Astrocyte (in vitro differentiated cells and primary cell): ENCODE results near the gene RASL10B. TPM values are rescaled to one million over a fixed set of nuclear protein-coding genes. Genes with fewer than 3 reads are reported as not detected.

Experiments used
- DNase-seq: peaks from one replicate; pipeline ENCODE4 v3.0.0-alpha.2; 2010; ENCODE audit warnings: low read depth
- FAIRE-seq: peaks from 2 replicates; lab custom pipeline; 2011; peaks lifted over from hg19 to GRCh38; lab: Jason Lieb, UNC
- H2AFZ ChIP-seq: 2 replicates; pipeline ENCODE4 v1.6.0; 2012; ENCODE audit warnings: low read depth, low read length, inconsistent platforms
- H3K27ac ChIP-seq: 2 replicates; pipeline ENCODE4 v1.5.1; 2011; ENCODE audit warnings: low read depth, low read length, inconsistent platforms
- H3K27me3 ChIP-seq: 2 replicates; pipeline ENCODE4 v1.6.0; 2011; ENCODE audit warnings: low read length, inconsistent platforms; ENCODE audit not compliant: insufficient read depth
- H3K36me3 ChIP-seq: 2 replicates; pipeline ENCODE4 v1.5.1; 2011; ENCODE audit warnings: low read length, inconsistent platforms; ENCODE audit not compliant: insufficient read depth
- H3K4me1 ChIP-seq: 2 replicates; pipeline ENCODE4 v1.5.1; 2011; ENCODE audit warnings: low read length, inconsistent platforms; ENCODE audit not compliant: insufficient read depth
- H3K4me2 ChIP-seq: 2 replicates; pipeline ENCODE4 v1.6.0; 2012; ENCODE audit warnings: low read length, inconsistent platforms
- H3K4me3 ChIP-seq: 2 replicates; pipeline ENCODE4 v1.5.1; 2011; ENCODE audit warnings: low read depth, mild to moderate bottlenecking, low read length, inconsistent platforms; ENCODE audit not compliant: insufficient read depth
- H3K79me2 ChIP-seq: 2 replicates; pipeline ENCODE4 v1.6.0; 2012; ENCODE audit warnings: mild to moderate bottlenecking, low read length, inconsistent platforms; ENCODE audit not compliant: insufficient read depth
- H3K9ac ChIP-seq: 2 replicates; pipeline ENCODE4 v1.6.0; 2012; ENCODE audit warnings: mild to moderate bottlenecking, low read length, inconsistent platforms
- H3K9me3 ChIP-seq: 2 replicates; pipeline ENCODE4 v1.5.1; 2012; ENCODE audit warnings: low read depth, mild to moderate bottlenecking, low read length, inconsistent platforms; ENCODE audit not compliant: insufficient read depth
- H4K20me1 ChIP-seq: 2 replicates; pipeline ENCODE4 v1.6.0; 2012; ENCODE audit warnings: low read length, inconsistent platforms; ENCODE audit not compliant: insufficient read depth
- H3K27ac Mint-ChIP-seq: one replicate; pipeline ENCODE4 v1.8.0; 2021; ENCODE audit warnings: mild to moderate bottlenecking, mixed read lengths; ENCODE audit not compliant: unreplicated experiment
- H3K27me3 Mint-ChIP-seq: one replicate; pipeline ENCODE4 v1.8.0; 2021; ENCODE audit warnings: low read depth, mixed read lengths; ENCODE audit not compliant: unreplicated experiment
- H3K36me3 Mint-ChIP-seq: one replicate; pipeline ENCODE4 v1.8.0; 2021; ENCODE audit warnings: low read depth, mixed read lengths; ENCODE audit not compliant: unreplicated experiment
- H3K4me1 Mint-ChIP-seq: one replicate; pipeline ENCODE4 v1.8.0; 2021; ENCODE audit warnings: low read depth, mixed read lengths; ENCODE audit not compliant: unreplicated experiment
- H3K4me3 Mint-ChIP-seq: one replicate; pipeline ENCODE4 v1.8.0; 2021; ENCODE audit warnings: mild to moderate bottlenecking, moderate library complexity, mixed read lengths; ENCODE audit not compliant: unreplicated experiment
- H3K9me3 Mint-ChIP-seq: one replicate; pipeline ENCODE4 v1.8.0; 2021; ENCODE audit warnings: mild to moderate bottlenecking, mixed read lengths; ENCODE audit not compliant: unreplicated experiment
- CTCF ChIP-seq: IDR thresholded peaks from 2 replicates; pipeline ENCODE4 v1.5.1; 2011; ENCODE audit warnings: low read depth, mild to moderate bottlenecking, inconsistent platforms, low read length, moderate library complexity; ENCODE audit not compliant: insufficient read depth
- EZH2 ChIP-seq: IDR thresholded peaks from 2 replicates; pipeline ENCODE4 v1.6.1; 2012; ENCODE audit warnings: mild to moderate bottlenecking, low read length, inconsistent platforms; ENCODE audit not compliant: insufficient read depth
- total RNA-seq: library from RNA; stranded (reverse); gene quantifications from 2 replicates; pipeline ENCODE4 v1.2.1, GENCODE V29; 2021

The RASL10B gene
- total RNA-seq, 1 donor from 2014 or later = 21.7 TPM

GRCh38 chr17:35727635-35728034, 3.8 kb upstream of the RASL10B start:
- H3K4me1 ChIP-seq = peaks cover 32% of the 10 kb centered on the region
- no peaks in the 10 kb centered on the region for H3K79me2 ChIP-seq
- H4K20me1 ChIP-seq = peaks cover 34% of the 10 kb centered on the region
- TF ChIP-seq CTCF (no peak), EZH2 (no peak)
- peaks cover 29% of the 10 kb centered on the region for H3K36me3 ChIP-seq
- DNase-seq = no peak
- H3K27ac Mint-ChIP-seq = peak overlapping the region; percentile 15
- no peaks in the 10 kb centered on the region for H3K9me3 ChIP-seq
- no peak overlapping the region for H3K27ac ChIP-seq
- FAIRE-seq = no peak
- peak overlapping the region; percentile 43 for H3K4me3 Mint-ChIP-seq
- H3K4me2 ChIP-seq = no peak overlapping the region
- H3K9ac ChIP-seq = no peak overlapping the region
- no peak overlapping the region for H2AFZ ChIP-seq
- no peaks in the 10 kb centered on the region for H3K27me3 Mint-ChIP-seq
- no peak overlapping the region for H3K4me3 ChIP-seq
- peaks cover 14% of the 10 kb centered on the region for H3K36me3 Mint-ChIP-seq
- H3K4me1 Mint-ChIP-seq = peaks cover 36% of the 10 kb centered on the region
- no peaks in the 10 kb centered on the region for H3K27me3 ChIP-seq
- no peaks in the 10 kb centered on the region for H3K9me3 Mint-ChIP-seq

GRCh38 chr17:35728551-35728950, 2.9 kb upstream of the RASL10B start:
- peaks cover 41% of the 10 kb centered on the region for H3K4me1 Mint-ChIP-seq
- Histone ChIP-seq H3K27ac (no peak overlapping the region), H3K4me2 (no peak overlapping the region), H3K9ac (no peak overlapping the region), H4K20me1 (peaks cover 36% of the 10 kb centered on the region), H3K9me3 (no peaks in the 10 kb centered on the region), H2AFZ (no peak overlapping the region), H3K4me1 (peaks cover 32% of the 10 kb centered on the region), H3K79me2 (no peaks in the 10 kb centered on the region), H3K36me3 (peaks cover 29% of the 10 kb centered on the region), H3K4me3 (no peak overlapping the region), H3K27me3 (no peaks in the 10 kb centered on the region)
- peaks cover 14% of the 10 kb centered on the region for H3K36me3 Mint-ChIP-seq
- peak overlapping the region; percentile 53 for H3K27ac Mint-ChIP-seq
- no peak for DNase-seq
- no peaks in the 10 kb centered on the region for H3K9me3 Mint-ChIP-seq
- peaks cover 2% of the 10 kb centered on the region for H3K27me3 Mint-ChIP-seq
- TF ChIP-seq EZH2 (no peak), CTCF (no peak)
- H3K4me3 Mint-ChIP-seq = peak overlapping the region; percentile 34
- no peak for FAIRE-seq

- Mint-ChIP-seq H3K27ac (no peak overlapping the region), H3K27me3 (peaks cover 2% of the 10 kb centered on the region), H3K36me3 (peaks cover 19% of the 10 kb centered on the region), H3K4me1 (peaks cover 41% of the 10 kb centered on the region), H3K4me3 (no peak overlapping the region), H3K9me3 (no peaks in the 10 kb centered on the region)
- Histone ChIP-seq H3K27me3 (no peaks in the 10 kb centered on the region), H4K20me1 (peaks cover 36% of the 10 kb centered on the region), H3K36me3 (peaks cover 21% of the 10 kb centered on the region), H3K4me3 (no peak overlapping the region), H3K4me2 (no peak overlapping the region), H3K4me1 (peaks cover 32% of the 10 kb centered on the region), H3K9me3 (no peaks in the 10 kb centered on the region), H3K27ac (no peak overlapping the region), H2AFZ (no peak overlapping the region), H3K79me2 (no peaks in the 10 kb centered on the region), H3K9ac (no peak overlapping the region)
- no peak for FAIRE-seq
- no peak for DNase-seq
- no peak for TF ChIP-seq EZH2
- TF ChIP-seq CTCF = no peak
Observed at GRCh38 chr17:35729405-35729833, 2.0 kb upstream of the RASL10B start.
